ENCODE data around the gene CABP7.
"Not testable (repeated sequence)": the region's sequence is repeated elsewhere in the genome, so short reads cannot be mapped to it uniquely, and the experiment has no call there.

The CABP7 gene

GRCh38 chr22:29747832-29748231 lies 28.0 kb downstream of the CABP7 start:
- no peak for DNase-seq (ENCODE audit: low read depth in 2 of 3, low spot score in 2 of 3)

DNA sequence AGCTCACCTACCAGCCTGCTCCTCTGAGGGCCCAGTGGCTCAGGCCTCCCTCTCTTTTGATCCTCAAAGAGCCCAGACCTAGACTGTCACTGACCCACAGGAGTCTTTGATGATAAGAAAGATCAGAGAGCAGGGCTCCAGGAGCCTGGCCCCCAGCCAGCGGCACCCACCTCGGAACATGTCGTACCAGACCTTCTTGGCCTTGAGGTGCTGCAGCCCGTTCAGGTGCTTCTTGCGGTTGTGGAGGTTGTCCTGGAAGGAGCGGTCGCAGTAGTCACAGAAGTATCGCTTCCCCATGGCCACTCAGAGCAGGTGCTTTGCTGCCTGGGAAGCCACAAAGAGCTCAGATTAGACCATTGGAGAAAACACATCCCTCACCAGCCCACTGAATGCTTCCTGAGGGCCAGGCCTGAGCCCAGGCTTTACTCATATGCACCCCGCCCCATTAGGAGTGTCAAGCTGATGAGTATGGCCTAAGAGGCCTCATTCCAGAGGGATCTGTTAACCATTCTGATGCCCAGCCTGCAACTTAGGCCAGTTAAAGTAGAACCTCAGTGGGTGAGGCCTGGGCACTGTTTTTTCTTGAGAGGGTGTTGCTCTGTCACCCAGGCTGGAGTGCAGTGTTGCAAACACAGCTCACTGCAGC lies 28.6 kb downstream of the CABP7 start:
- DNase-seq (ENCODE audit: low read depth in 2 of 3, low spot score in 2 of 3): no peak

DNA sequence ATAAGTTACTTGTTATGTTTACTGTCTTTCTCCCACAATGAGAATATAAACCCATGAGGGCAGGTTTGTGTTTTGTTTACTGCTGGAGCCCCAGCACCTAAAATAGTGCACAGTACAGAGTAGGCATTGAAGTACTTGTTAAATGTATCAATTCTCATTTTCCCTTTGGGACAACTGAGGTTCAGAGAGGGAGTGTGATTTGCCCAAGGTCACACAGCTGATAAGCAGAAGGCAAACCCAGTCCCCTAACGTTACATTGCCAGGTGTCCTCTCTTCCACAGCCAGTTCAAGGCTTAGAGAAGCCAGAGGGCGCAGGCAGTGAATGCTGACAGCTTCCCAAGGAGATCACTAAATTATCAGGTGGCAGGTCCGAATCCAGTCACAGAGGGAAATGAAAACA lies 30.2 kb downstream of the CABP7 start:
- no peak for DNase-seq (ENCODE audit: low read depth in 2 of 3, low spot score in 2 of 3)

- DNase-seq (ENCODE audit: low read depth in 2 of 3, low spot score in 2 of 3): no peak
These were observed 31.0 kb downstream of the CABP7 start for GRCh38 chr22:29750559-29751538.

DNA sequence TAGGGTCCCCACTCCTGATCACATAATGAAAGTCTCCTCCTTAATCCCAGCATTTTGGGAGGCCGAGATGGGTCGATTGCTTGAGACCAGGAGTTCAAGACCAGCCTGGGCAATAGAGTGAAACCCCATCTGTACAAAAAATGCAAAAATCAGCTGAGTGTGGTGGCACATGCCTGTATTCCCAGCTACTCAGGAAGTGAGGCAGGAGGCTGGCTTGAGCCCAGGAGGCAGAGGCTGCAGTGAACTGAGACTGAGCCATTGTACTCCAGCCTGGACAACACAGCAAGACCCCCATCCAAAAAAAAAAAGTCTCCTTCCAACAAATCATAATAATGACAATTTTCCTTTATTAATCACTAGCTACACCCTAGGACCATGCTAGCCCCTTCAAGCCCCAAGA lies 31.9 kb downstream of the CABP7 start:
- no peak for DNase-seq (ENCODE audit: low read depth in 2 of 3, low spot score in 2 of 3)

DNA sequence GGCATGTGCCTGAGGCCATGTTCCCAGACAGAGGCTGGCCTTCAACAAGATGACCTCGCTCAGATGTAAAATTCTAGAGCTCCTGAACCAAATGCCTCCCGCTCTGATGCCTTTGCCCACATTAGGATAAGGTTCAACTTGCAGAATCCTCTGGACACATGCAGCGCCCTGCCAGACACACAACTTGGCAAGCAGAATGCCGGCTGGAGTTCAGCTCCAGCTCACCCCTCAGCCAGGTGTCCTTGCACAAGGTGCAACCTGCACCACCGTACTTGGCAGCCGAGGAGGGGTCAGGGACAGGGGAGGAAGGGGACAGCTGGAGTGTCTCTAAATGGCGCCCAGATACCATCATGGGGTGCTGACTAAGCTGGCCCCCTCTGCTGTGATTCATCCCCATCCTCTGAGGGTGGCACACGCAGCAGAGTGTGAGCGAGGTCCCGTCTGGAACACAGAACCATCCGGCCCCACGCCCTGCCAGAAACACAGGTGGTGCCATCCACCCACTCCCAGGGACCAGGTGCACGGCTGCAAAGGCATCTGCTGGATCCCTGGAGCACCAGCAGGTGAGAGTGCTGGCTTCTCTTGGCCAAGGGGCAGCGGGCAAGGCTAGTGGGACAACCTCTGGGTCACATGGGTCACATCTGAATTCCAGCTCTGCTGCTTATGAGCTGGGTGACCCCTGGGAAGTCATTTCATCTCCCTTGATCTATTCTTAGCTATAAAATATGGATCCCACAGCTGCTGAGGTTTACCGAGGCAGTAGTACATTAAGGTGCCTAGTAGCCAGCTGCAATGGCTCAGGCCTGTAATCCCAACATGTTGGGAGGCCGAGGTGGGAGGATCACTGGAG lies 34.2 kb downstream of the CABP7 start:
- DNase-seq (ENCODE audit: low read depth in 2 of 3, low spot score in 2 of 3): no peak

DNA sequence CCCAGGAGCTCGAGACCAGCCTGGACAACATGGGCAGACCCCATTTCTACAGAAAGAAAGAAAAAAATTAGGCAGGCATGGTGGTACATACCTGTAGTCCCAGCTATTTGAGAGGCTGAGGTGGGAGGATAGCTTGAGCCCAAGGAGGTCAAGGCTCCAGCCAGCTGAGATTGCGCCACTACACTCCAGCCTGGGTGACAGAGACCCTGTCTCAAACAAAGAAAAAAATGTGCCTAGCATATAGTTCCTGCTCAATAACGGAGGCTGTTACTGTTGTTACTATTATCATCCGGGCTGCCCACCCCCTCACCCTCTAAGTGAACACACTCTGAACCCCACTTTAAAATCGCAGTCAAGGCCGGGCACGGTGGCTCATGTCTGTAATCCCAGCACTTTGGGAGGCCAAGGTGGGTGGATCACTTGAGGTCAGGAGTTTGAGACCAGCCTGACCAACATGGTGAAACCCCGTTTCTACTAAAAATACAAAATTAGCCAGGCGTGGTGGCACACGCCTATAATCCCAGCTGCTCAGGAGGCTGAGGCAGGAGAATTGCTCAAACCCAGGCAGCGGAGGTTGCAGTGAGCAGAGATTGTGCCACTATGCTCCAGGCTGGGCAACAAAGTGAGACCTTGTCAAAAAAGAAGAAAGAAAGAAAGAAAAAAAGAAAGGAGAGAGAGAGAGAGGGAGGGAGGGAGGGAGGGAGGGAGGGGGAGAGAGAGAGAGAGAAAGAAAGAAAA lies 35.0 kb downstream of the CABP7 start:
- DNase-seq (ENCODE audit: low read depth in 2 of 3, low spot score in 2 of 3): not testable (repeated sequence)

GRCh38 chr22:29755889-29756288 lies 36.1 kb downstream of the CABP7 start:
- DNase-seq (ENCODE audit: low read depth in 2 of 3, low spot score in 2 of 3): no peak

DNA sequence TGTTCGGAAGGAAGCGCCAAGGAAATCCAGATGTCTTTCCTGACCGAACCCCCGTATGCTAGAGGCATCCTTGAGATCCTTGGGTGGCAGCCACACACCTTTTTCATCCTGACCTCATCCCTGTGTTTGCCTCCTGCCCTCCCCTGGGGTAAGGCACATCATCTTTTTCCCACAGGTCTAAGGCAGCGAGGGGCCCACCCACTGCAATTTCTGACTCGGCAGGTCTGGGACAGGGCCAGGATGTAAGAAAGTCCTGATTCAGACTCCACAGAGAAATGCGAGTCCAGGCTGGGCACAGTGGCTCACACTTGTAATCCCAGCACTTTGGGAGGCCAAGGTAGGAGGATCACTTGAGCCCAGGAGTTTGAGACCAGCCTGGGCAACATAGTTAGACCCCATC lies 36.5 kb downstream of the CABP7 start:
- DNase-seq (ENCODE audit: low read depth in 2 of 3, low spot score in 2 of 3): no peak

DNA sequence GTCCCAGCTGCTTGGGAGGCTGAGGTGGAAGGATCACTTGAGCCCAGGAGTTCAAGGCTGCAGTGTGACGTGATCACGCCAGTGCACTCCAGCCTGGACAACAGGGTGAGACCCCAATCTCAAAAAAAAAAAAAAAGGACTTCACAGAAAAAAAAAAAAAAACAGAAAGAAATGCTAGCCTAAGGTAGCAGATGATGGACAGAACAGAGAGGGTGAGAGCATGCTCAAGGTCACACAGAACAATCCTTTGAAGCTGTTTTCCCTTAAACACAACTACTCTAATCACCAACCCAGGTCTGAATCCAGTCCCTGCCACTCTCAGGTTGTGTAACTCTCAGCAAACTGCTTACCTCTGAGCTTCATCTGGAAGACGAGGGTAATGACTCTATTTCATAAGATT lies 37.3 kb downstream of the CABP7 start:
- DNase-seq (ENCODE audit: low read depth in 2 of 3, low spot score in 2 of 3): no peak

DNA sequence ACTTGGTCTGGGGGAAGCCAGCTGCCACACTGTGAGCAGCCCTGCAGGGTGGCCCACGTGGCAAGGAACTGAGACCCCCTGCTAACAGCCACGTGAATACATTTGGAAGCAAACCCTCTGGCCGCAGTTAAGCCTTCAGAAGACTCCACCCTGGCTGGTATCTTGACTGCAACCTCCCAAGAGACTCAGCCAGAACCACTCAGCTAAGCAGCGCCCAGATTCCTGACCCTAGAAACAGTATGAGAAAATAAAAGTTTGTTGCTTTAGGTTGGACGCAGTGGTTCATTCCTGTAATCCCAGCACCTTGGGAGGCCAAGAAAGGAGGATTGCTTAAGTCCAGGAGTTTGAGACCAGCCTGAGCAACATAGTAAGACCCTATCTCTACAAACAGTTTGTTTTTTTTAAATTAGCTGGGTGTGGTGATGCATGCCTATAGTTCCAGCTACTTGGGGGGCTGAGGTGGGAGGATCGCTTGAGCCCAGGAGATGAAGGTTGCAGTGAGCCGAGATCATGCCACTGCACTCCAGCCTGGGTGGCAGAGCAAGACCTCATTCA lies 38.3 kb downstream of the CABP7 start:
- DNase-seq (ENCODE audit: low read depth in 2 of 3, low spot score in 2 of 3): no peak

DNA sequence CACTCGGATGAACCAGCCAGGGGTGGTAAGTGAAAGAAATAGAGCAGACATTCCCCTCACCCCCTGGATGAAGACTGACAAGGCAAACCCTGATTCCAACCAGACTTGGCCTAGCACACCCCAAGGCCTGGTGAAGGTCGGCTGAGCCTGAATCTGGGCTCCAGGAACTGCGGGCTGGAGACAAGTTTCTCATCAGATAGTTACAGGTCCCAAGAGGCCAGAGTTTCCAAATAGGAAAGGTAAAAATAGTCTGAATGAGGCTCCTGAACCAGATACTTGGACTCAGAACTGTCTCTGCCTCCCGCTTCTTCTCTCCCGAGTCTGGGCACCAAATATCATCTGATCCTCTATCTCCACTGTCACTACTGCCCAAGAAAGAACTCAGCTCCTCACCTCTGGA lies 39.2 kb downstream of the CABP7 start:
- no peak for DNase-seq (ENCODE audit: low read depth in 2 of 3, low spot score in 2 of 3)

GRCh38 chr22:29762263-29762662 lies 42.5 kb downstream of the CABP7 start:
- DNase-seq (ENCODE audit: low read depth in 2 of 3, low spot score in 2 of 3): no peak

GRCh38 chr22:29765905-29766631 lies 46.3 kb downstream of the CABP7 start:
- DNase-seq (ENCODE audit: low read depth in 2 of 3, low spot score in 2 of 3): no peak

GRCh38 chr22:29766632-29767170 lies 46.9 kb downstream of the CABP7 start, which contains the start of gene ZMAT5:
Gene ZMAT5, minus strand, starts transcription at chr22:29767007. Its CDS starts 18,463 bp downstream, at chr22:29748544.
- peak; percentile 58 to 81 (median 77) for DNase-seq (ENCODE audit: low read depth in 2 of 3, low spot score in 2 of 3)

- peak; percentile 71 to 84 (median 76) for DNase-seq (ENCODE audit: low read depth in 2 of 3, low spot score in 2 of 3)
These were observed 47.6 kb downstream of the CABP7 start, which contains the start of gene UQCR10 for GRCh38 chr22:29767171-29768051. Gene UQCR10, plus strand, starts transcription at chr22:29767369. Its CDS starts 30 bp downstream, at chr22:29767399.

DNA sequence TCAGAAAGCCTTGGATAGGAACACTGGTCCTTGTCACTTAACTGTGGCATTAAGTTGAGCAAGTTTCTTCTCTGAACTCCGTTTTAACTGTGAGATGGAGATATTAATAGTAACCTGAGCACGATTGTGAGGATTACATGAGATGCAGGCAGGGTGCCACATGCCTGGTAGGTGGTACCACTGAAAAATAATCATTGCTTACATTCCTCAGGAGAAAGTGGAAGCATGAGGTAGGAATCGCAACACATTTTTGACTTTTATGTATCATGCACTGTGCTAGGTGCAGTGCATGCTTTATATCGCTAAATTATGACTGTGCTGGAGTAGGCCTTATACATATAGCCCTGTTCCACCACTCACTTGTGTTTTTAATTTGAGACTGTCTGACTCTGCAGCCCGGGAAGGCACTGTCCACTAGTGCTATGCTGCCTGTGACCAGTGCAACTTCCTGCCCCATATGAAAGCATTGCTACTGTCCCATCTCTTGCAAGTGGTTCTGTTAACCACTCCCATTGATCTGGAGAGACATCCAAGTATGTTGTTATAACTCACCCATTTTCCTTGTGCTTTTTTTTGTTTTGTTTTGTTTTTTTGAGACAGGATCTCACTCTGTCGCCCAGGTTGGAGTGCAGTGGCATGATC lies 48.4 kb downstream of the CABP7 start:
- DNase-seq (ENCODE audit: low read depth in 2 of 3, low spot score in 2 of 3): no peak

Data from activated CD8-positive, alpha-beta memory T cell treated with anti-CD3 and anti-CD28 coated beads for 48 hours (primary cell).